Astrocyte of the spinal cord (primary cell): ENCODE measurements around the gene NHERF1.

ENCODE experiments used
- DNase-seq: peaks from one replicate; pipeline ENCODE4 v3.0.0; 2011; ENCODE audit warnings: low read depth, low spot score
- H3K4me3 ChIP-seq: 2 replicates; pipeline ENCODE4 v1.5.1; 2011; ENCODE audit warnings: low read depth, mild to moderate bottlenecking, low read length, moderate library complexity
- CTCF ChIP-seq: IDR thresholded peaks from 2 replicates; pipeline ENCODE4 v1.5.1; 2012; ENCODE audit warnings: low read depth, mild to moderate bottlenecking, low read length, inconsistent platforms
- in situ Hi-C: cut with HindIII; loops from 2 replicates; pipeline ENCODE4 v1.10.0; 2017; ENCODE audit warnings: low sequenced_read_pairs

NHERF1 gene

GRCh38 chr17:74731347-74731605 is 17.2 kb upstream of the NHERF1 start:
- TF ChIP-seq CTCF: no peak
- H3K4me3 ChIP-seq: no peak overlapping the region
- no peak for DNase-seq
- in situ Hi-C loops: no loop called here

DNA sequence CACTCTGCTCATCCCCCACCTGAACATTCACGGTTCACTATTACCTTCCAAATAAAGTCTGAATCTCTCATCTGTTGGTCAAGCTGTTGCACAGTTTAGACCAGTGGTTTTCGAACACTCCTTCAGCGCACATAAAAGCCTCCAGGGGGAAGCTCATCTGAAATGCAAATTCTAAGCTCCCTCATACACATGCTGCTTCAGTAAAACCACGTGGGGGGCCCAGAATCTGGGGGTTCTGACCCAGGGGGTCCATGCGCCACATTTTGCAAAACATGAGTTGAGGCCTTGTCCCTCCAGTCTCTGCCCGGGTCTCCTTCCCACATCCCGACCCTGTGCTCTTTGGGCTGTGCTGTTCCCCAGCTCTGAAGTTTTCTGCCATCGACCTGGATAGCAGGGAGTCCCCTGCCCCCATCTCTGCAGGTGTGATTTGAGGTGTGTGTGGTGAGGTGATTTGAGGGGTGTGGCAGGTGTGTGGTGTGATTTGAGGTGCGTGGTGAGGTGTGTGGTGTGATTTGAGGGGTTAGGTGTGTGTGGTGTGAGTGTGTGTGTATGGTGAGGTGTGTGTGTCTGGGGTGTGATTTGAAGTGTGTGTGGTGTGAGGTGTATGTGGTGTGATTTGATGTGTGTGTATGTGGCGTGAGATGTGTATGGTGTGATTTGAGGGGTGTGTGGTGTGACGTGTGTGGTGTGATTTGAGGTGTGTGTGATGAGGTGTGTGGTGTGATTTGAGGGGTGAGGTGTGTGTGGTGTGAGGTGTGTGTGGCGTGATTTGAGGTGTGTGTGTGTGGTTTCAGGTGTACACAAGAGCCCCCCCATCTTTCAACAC is 16.2 kb upstream of the NHERF1 start:
- no peak for DNase-seq
- no peak overlapping the region for H3K4me3 ChIP-seq
- in situ Hi-C loops: no loop called here
- TF ChIP-seq CTCF: no peak

- TF ChIP-seq CTCF: no peak
- no peak for DNase-seq
- in situ Hi-C loops: no loop called here
- H3K4me3 ChIP-seq: no peak overlapping the region
Observed at GRCh38 chr17:74733365-74734122, 14.9 kb upstream of the NHERF1 start.

- H3K4me3 ChIP-seq: no peak overlapping the region
- no peak for DNase-seq
- in situ Hi-C loops: no loop called here
- no peak for TF ChIP-seq CTCF
Observed at GRCh38 chr17:74734256-74734655, 14.2 kb upstream of the NHERF1 start.

GRCh38 chr17:74736513-74737298 is 11.7 kb upstream of the NHERF1 start, which contains the start of gene RAB37:
Gene RAB37 (plus strand): TSS chr17:74737256. CDS start chr17:74737273, 17 bp downstream.
- no peak within 1 kb of the TSS for H3K4me3 ChIP-seq

More at GRCh38 chr17:74736513-74737298, 11.7 kb upstream of the NHERF1 start, which contains the start of gene RAB37:
- peak; percentile 30 for TF ChIP-seq CTCF
- in situ Hi-C loops: no loop called here
- no peak for DNase-seq
